Psoas muscle (tissue), 8 donors: Measurements from ENCODE around the gene PPP2R5A. TPM values are rescaled to one million over a fixed set of nuclear protein-coding genes. Genes with fewer than 3 reads are reported as not detected.

ENCODE experiments used
- ATAC-seq, 4 donors: fragments of 200-7000 bp; cut with Tn5 transposase; one replicate each; pipeline ENCODE4 v1.9.1; 2020; ENCODE audit warnings: moderate library complexity in 3 of 4, mild to moderate bottlenecking in 2 of 4
- DNase-seq, 2 donors: peaks; one replicate each; pipeline ENCODE4 v3.0.0-alpha.2; 2020
- H3K27ac ChIP-seq: fragments of 200-600 bp; one replicate; pipeline ENCODE4 v1.8.0; 2022
- H3K27me3 ChIP-seq, 3 donors: fragments of 200-600 bp in 1 of 3; one replicate each; pipeline versions ENCODE4 v1.6.1 to v1.8.0; 2013 to 2022; ENCODE audit warnings: low read length in 2 of 3, mild to moderate bottlenecking in 2 of 3, moderate library complexity in 1 of 3; ENCODE audit not compliant: insufficient read depth in 3 of 3
- H3K36me3 ChIP-seq, 2 donors: fragments of 200-600 bp in 1 of 2; one replicate each; pipeline versions ENCODE4 v1.6.1 to v1.8.0; 2013 to 2022; ENCODE audit warnings: low read depth in 1 of 2, mild to moderate bottlenecking in 1 of 2, moderate library complexity in 1 of 2; ENCODE audit not compliant: insufficient read depth in 1 of 2
- H3K4me1 ChIP-seq: fragments of 200-600 bp; one replicate; pipeline ENCODE4 v1.8.0; 2022
- H3K4me3 ChIP-seq: fragments of 200-600 bp; one replicate; pipeline ENCODE4 v1.8.0; 2022; ENCODE audit warnings: mild to moderate bottlenecking
- H3K9me3 ChIP-seq: fragments of 200-600 bp; one replicate; pipeline ENCODE4 v1.8.0; 2022
- CTCF ChIP-seq: fragments of 200-600 bp; IDR thresholded peaks from one replicate; pipeline ENCODE4 v1.8.0; 2022; ENCODE audit warnings: antibody characterized with exemption
- WGBS, 3 donors: extraction: QIAGEN DNeasy Blood & Tissue Kit; methylation state at CpG; one replicate each; pipeline versions ENCODE4 v1.1.6 to v1.1.7; 2013; 5-methylcytosine and 5-hydroxymethylcytosine counted together
- intact Hi-C, 2 donors: fragments of 100-400 bp; cut with DNase I; formaldehyde crosslinking; loops; one replicate each; pipeline versions ENCODE4 v1.11.0 to v1.14.2; 2022
- polyA plus RNA-seq, 3 donors: library from polyadenylated mRNA; stranded (reverse); fragments of 200-250 nt; gene quantifications; one replicate each; pipeline ENCODE4 v1.2.3, GENCODE V29; 2013
- total RNA-seq, 4 donors: library from RNA; stranded (reverse); fragmentation: NEBNext Ultra II Directional in 2 of 4; extraction: Animal tissue kit (Norgen Biotek cat#: 25700) in 2 of 4; gene quantifications; one replicate each; pipeline versions ENCODE4 v1.2.1 to v1.2.4, GENCODE V29; 2021 to 2023
- donor health status: healthy with polysubstance abuse.
- donor health status: DM: no; HTN: no; CAD: no; lungs with moderate emphysema.
- donor health status: Bipolar disorder and iron deficiency.
- donor health status: healthy.
- donor health status: DM: yes; HTN: yes; CAD: no.
- donor health status: DM: no; HTN: no; CAD: no.
- donor health status: DM: no; HTN: no; CAD: no.
- donor health status: DM: yes; HTN: yes; CAD: no.

Gene PPP2R5A
- total and polyA plus RNA-seq, 7 donors: 27.7 to 55.1 (median 29.7) TPM

GRCh38 chr1:212410231-212410820, 125.1 kb downstream of the PPP2R5A start:
- intact Hi-C loops: no loop called here
- Histone ChIP-seq H3K4me1 (peaks cover 3% of the 10 kb centered on the region), H3K27me3 (no peaks in the 10 kb centered on the region), H3K27ac (no peak overlapping the region), H3K36me3 (peaks cover 0 to 26% of the 10 kb centered on the region in 2 donors), H3K4me3 (no peak overlapping the region), H3K9me3 (no peaks in the 10 kb centered on the region)
- ATAC-seq: no peak
- WGBS, 3 donors: 92 to 95% (median 94%) methylated on average over 8 of the region's 8 CpGs
- no peak for TF ChIP-seq CTCF
- DNase-seq: no peak

Other genes starting within 250 kb of the PPP2R5A start
- gene INTS7, start 249.9 kb upstream of the PPP2R5A start, total RNA-seq: 1 to 10 TPM; 6.2 to 8.1 (median 7.5) TPM
- 10 to 100 TPM in 1 of 3 donors, 1 to 10 TPM in 2; 4.4 to 12.7 (median 9.2) TPM for gene INTS7, start 249.9 kb upstream of the PPP2R5A start, polyA plus RNA-seq
- under 1 TPM; 0.12 to 0.40 (median 0.17) TPM for gene DTL, start 249.7 kb upstream of the PPP2R5A start, total RNA-seq
- under 1 TPM; 0.19 to 0.72 (median 0.23) TPM for gene DTL, start 249.7 kb upstream of the PPP2R5A start, polyA plus RNA-seq
- 1 to 10 TPM; 1.1 to 2.3 (median 1.9) TPM for gene PACC1, start 129.5 kb downstream of the PPP2R5A start, total RNA-seq
- gene PACC1, start 129.5 kb downstream of the PPP2R5A start, polyA plus RNA-seq: 1 to 10 TPM; 2.8 to 5.6 (median 3.3) TPM
- gene NENF, start 147.5 kb downstream of the PPP2R5A start, total RNA-seq: 10 to 100 TPM; 60.6 to 74.9 (median 66.7) TPM
- gene NENF, start 147.5 kb downstream of the PPP2R5A start, polyA plus RNA-seq: 10 to 100 TPM; 59.3 to 72.0 (median 60.1) TPM